ENCODE data around the gene CERK. TPM values are rescaled to one million over a fixed set of nuclear protein-coding genes. Genes with fewer than 3 reads are reported as not detected.

CERK gene
- total RNA-seq, 2 donors from 2014 or later, result 54.9 to 57.6 TPM

- Mint-ChIP-seq H3K4me1 (peaks cover 3% of the 10 kb centered on the region), H3K4me3 (no peak overlapping the region), H3K27ac (no peak overlapping the region), H3K9me3 (no peaks in the 10 kb centered on the region), H3K36me3 (ENCODE audit: low read depth) (no peaks in the 10 kb centered on the region), H3K27me3 (ENCODE audit: insufficient read depth) (no peaks in the 10 kb centered on the region)
- no peak overlapping the region for H3K4me3 ChIP-seq (ENCODE audit: low read length)
- no peak for TF ChIP-seq CTCF (conservative IDR thresholded peaks at IDR 0.05)
- no peaks in the 10 kb centered on the region for H3K4me1 ChIP-seq (ENCODE audit: control insufficient read depth, insufficient read depth, low read length)
- no peak overlapping the region for H3K9ac ChIP-seq (ENCODE audit: extremely low read depth, low read length, poor library complexity, severe bottlenecking)
- H3K27ac ChIP-seq (ENCODE audit: low read depth, low read length), result no peak overlapping the region
- 89 to 93% methylated on average over 3 to 16 of the region's 16 CpGs for WGBS, 2 experiments (ENCODE audit: insufficient coverage in 1 of 2, insufficient read length in 1 of 2)
- H3K9me3 ChIP-seq (ENCODE audit: control insufficient read depth, low read length), result no peaks in the 10 kb centered on the region
- DNase-seq, result no peak
- no peaks in the 10 kb centered on the region for H3K36me3 ChIP-seq (ENCODE audit: control insufficient read depth, insufficient read depth, low read length)
- no peaks in the 10 kb centered on the region for H3K27me3 ChIP-seq (ENCODE audit: control insufficient read depth, insufficient read depth, low read length, poor library complexity, severe bottlenecking)
Measured at GRCh38 chr22:46679706-46680269, 58.3 kb downstream of the CERK start.

GRCh38 chr22:46678785-46679700, 59.0 kb downstream of the CERK start:
- H3K27me3 Mint-ChIP-seq (ENCODE audit: insufficient read depth), result no peaks in the 10 kb centered on the region
- no peaks in the 10 kb centered on the region for H3K36me3 Mint-ChIP-seq (ENCODE audit: low read depth)
- H3K4me1 Mint-ChIP-seq, result no peaks in the 10 kb centered on the region
- Histone ChIP-seq H3K36me3 (ENCODE audit: control insufficient read depth, insufficient read depth, low read length) (no peaks in the 10 kb centered on the region), H3K9ac (ENCODE audit: extremely low read depth, low read length, poor library complexity, severe bottlenecking) (no peak overlapping the region), H3K27ac (ENCODE audit: low read depth, low read length) (no peak overlapping the region), H3K4me3 (ENCODE audit: low read length) (no peak overlapping the region), H3K4me1 (ENCODE audit: control insufficient read depth, insufficient read depth, low read length) (no peaks in the 10 kb centered on the region), H3K9me3 (ENCODE audit: control insufficient read depth, low read length) (no peaks in the 10 kb centered on the region), H3K27me3 (ENCODE audit: control insufficient read depth, insufficient read depth, low read length, poor library complexity, severe bottlenecking) (no peaks in the 10 kb centered on the region)
- DNase-seq, result no peak
- TF ChIP-seq CTCF (conservative IDR thresholded peaks at IDR 0.05), result no peak
- H3K27ac Mint-ChIP-seq, result peak overlapping the region; percentile 81
- no peaks in the 10 kb centered on the region for H3K9me3 Mint-ChIP-seq
- no peak overlapping the region for H3K4me3 Mint-ChIP-seq
- WGBS, 2 experiments (ENCODE audit: insufficient coverage in 1 of 2, insufficient read length in 1 of 2), result 93 to 95% methylated on average over 19 to 43 of the region's 44 CpGs

GRCh38 chr22:46678003-46678657, 59.9 kb downstream of the CERK start:
- Histone ChIP-seq H3K36me3 (ENCODE audit: control insufficient read depth, insufficient read depth, low read length) (no peaks in the 10 kb centered on the region), H3K4me3 (ENCODE audit: low read length) (no peak overlapping the region), H3K27ac (ENCODE audit: low read depth, low read length) (no peak overlapping the region), H3K27me3 (ENCODE audit: control insufficient read depth, insufficient read depth, low read length, poor library complexity, severe bottlenecking) (no peaks in the 10 kb centered on the region), H3K4me1 (ENCODE audit: control insufficient read depth, insufficient read depth, low read length) (no peaks in the 10 kb centered on the region), H3K9me3 (ENCODE audit: control insufficient read depth, low read length) (no peaks in the 10 kb centered on the region), H3K9ac (ENCODE audit: extremely low read depth, low read length, poor library complexity, severe bottlenecking) (no peak overlapping the region)
- no peak for DNase-seq
- no peak overlapping the region for H3K27ac Mint-ChIP-seq
- no peak overlapping the region for H3K4me3 Mint-ChIP-seq
- no peaks in the 10 kb centered on the region for H3K4me1 Mint-ChIP-seq
- TF ChIP-seq CTCF (conservative IDR thresholded peaks at IDR 0.05), result no peak
- WGBS, 2 experiments (ENCODE audit: insufficient coverage in 1 of 2, insufficient read length in 1 of 2), result 91 to 92% methylated on average over 14 to 31 of the region's 31 CpGs
- H3K27me3 Mint-ChIP-seq (ENCODE audit: insufficient read depth), result no peaks in the 10 kb centered on the region
- H3K9me3 Mint-ChIP-seq, result no peaks in the 10 kb centered on the region
- H3K36me3 Mint-ChIP-seq (ENCODE audit: low read depth), result peaks cover 3% of the 10 kb centered on the region

Measured in endodermal cell (in vitro differentiated cells).